Mesenteric fat pad (tissue), 1 donor: ENCODE results near the gene DEFB110. TPM values are rescaled to one million over a fixed set of nuclear protein-coding genes. Genes with fewer than 3 reads are reported as not detected.

Source experiments
- total RNA-seq: library from RNA; stranded (reverse); fragmentation: NEBNext Ultra II Directional; extraction: Animal tissue kit (Norgen Biotek cat#: 25700); gene quantifications from one replicate; pipeline ENCODE4 v1.2.1, GENCODE V29; 2021
- donor health status: DM: yes; HTN: yes; CAD: no.

Gene DEFB110
- total RNA-seq, 1 donor from 2014 or later: not detected

Other genes starting within 250 kb of the DEFB110 start
- not detected for gene PGK2, start 234.7 kb downstream of the DEFB110 start, total RNA-seq
- gene CRISP1, start 155.5 kb downstream of the DEFB110 start, total RNA-seq: not detected
- gene DEFB114, start 57.8 kb downstream of the DEFB110 start, total RNA-seq: not detected
- not detected for gene DEFB113, start 52.4 kb downstream of the DEFB110 start, total RNA-seq
- not detected for gene DEFB112, start 27.9 kb upstream of the DEFB110 start, total RNA-seq